Nephron progenitor cell (in vitro differentiated cells): ENCODE data around the gene STIM1.

Experiments
- DNase-seq: peaks from one replicate; pipeline ENCODE4 v3.0.0; 2021
- H3K27ac Mint-ChIP-seq: 2 replicates; pipeline ENCODE4 v1.8.0; 2021; ENCODE audit warnings: mild to moderate bottlenecking, moderate library complexity, mixed read lengths
- H3K27me3 Mint-ChIP-seq: 2 replicates; pipeline ENCODE4 v1.8.0; 2021; ENCODE audit warnings: mild to moderate bottlenecking, low read depth, mixed read lengths; ENCODE audit not compliant: poor library complexity
- H3K36me3 Mint-ChIP-seq: 2 replicates; pipeline ENCODE4 v1.8.0; 2021; ENCODE audit warnings: low read depth, mixed read lengths
- H3K4me1 Mint-ChIP-seq: 2 replicates; pipeline ENCODE4 v1.8.0; 2021; ENCODE audit warnings: mixed read lengths
- H3K4me3 Mint-ChIP-seq: 2 replicates; pipeline ENCODE4 v1.8.0; 2021; ENCODE audit warnings: mild to moderate bottlenecking, moderate library complexity, mixed read lengths
- H3K9me3 Mint-ChIP-seq: 2 replicates; pipeline ENCODE4 v1.8.0; 2021; ENCODE audit warnings: mild to moderate bottlenecking, moderate library complexity, mixed read lengths
- TF ChIP-seq, protein P1 (sequence below): fragments of 200-600 bp; sonication (generic); IDR thresholded peaks from 2 replicates; pipeline ENCODE4 v1.5.0; 2021; ENCODE audit warnings: antibody characterized with exemption

The STIM1 gene

DNA sequence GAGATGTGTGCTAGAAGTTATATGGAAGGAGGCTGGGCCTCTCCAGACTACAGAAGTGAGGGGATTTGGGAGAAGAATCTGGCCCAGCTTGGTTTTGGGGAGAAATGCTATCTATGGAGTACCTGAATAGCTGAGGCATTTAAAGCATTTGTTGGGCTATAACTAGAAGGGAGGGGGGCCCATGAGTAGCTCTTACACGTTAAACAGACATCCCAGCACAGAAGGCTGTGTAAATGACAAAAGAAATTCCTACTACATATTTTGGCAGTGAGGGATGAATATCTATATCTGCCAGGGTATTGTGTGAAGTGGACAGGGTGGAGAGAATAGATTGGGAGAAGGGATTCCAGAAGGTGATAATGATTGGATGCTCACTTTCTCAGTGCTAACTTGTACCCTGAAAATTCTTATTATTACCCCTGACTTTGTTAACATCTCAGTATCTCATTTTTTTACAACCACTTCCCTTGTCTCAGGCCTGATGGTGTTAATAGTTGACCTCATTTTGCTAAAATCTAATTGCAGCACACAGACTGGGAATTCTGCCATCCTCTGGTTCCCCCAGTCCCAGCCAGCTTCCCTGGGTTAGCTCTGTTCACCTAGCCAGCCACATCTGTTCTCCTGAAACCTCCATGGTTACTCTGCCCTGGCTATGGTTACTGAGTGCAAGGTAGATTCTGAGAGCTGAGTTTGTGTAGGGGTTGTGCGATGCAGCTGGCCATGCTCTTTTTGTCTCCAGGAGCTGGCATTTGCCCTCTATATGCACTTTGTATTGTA is 210.3 kb downstream of the STIM1 start:
- no peaks in the 10 kb centered on the region for H3K9me3 Mint-ChIP-seq
- H3K36me3 Mint-ChIP-seq: no peaks in the 10 kb centered on the region
- H3K27ac Mint-ChIP-seq: no peak overlapping the region
- DNase-seq: no peak
- TF ChIP-seq, protein P1, sequence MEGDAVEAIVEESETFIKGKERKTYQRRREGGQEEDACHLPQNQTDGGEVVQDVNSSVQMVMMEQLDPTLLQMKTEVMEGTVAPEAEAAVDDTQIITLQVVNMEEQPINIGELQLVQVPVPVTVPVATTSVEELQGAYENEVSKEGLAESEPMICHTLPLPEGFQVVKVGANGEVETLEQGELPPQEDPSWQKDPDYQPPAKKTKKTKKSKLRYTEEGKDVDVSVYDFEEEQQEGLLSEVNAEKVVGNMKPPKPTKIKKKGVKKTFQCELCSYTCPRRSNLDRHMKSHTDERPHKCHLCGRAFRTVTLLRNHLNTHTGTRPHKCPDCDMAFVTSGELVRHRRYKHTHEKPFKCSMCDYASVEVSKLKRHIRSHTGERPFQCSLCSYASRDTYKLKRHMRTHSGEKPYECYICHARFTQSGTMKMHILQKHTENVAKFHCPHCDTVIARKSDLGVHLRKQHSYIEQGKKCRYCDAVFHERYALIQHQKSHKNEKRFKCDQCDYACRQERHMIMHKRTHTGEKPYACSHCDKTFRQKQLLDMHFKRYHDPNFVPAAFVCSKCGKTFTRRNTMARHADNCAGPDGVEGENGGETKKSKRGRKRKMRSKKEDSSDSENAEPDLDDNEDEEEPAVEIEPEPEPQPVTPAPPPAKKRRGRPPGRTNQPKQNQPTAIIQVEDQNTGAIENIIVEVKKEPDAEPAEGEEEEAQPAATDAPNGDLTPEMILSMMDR: no peak
- H3K4me3 Mint-ChIP-seq: no peak overlapping the region
- no peaks in the 10 kb centered on the region for H3K4me1 Mint-ChIP-seq
- H3K27me3 Mint-ChIP-seq: no peaks in the 10 kb centered on the region

DNA sequence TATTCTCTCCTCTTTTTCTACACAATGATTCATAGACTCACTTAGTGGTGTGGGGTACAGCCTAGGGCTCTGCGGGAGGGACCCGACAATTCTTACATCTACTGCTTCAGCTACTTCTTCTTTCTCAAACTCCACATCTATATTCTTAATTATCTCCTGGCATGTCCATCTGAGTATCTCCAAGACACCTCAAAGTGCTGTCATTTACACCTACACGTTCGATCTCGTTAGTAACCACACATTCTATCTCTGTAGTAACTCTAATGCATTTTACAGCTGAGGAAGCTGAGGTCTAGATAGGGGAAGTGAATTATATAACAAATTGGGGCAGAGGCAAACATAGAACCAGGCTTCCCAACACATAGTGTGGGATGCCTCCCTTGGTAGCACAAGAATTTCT is 211.4 kb downstream of the STIM1 start:
- TF ChIP-seq, protein P1: no peak
- H3K9me3 Mint-ChIP-seq: no peaks in the 10 kb centered on the region
- H3K27me3 Mint-ChIP-seq: no peaks in the 10 kb centered on the region
- no peak for DNase-seq
- no peak overlapping the region for H3K4me3 Mint-ChIP-seq
- H3K27ac Mint-ChIP-seq: no peak overlapping the region
- H3K36me3 Mint-ChIP-seq: no peaks in the 10 kb centered on the region
- H3K4me1 Mint-ChIP-seq: no peaks in the 10 kb centered on the region

DNA sequence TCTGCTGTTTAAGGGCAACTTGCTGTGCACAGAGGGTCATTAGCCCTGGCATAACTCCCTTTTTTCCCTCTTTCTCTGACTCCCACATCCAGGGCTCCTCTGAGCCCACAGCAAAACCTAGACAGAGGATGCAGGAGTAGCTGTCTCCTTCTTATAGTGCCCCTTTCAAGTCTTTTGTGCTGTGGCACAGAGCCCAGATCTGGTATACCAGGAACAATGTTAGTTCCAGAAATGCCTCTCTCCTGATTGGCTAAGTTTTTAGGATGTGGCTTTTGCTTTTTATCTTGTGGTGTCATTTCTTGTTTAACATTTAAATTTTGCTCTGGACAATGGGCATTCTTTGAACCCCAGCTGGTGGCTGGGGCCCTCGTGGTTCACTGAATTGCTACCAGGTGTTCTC is 213.5 kb downstream of the STIM1 start:
- H3K27me3 Mint-ChIP-seq: peaks cover 11% of the 10 kb centered on the region
- no peak overlapping the region for H3K27ac Mint-ChIP-seq
- TF ChIP-seq, protein P1: no peak
- H3K4me3 Mint-ChIP-seq: no peak overlapping the region
- no peaks in the 10 kb centered on the region for H3K4me1 Mint-ChIP-seq
- H3K36me3 Mint-ChIP-seq: no peaks in the 10 kb centered on the region
- H3K9me3 Mint-ChIP-seq: no peaks in the 10 kb centered on the region
- DNase-seq: no peak

DNA sequence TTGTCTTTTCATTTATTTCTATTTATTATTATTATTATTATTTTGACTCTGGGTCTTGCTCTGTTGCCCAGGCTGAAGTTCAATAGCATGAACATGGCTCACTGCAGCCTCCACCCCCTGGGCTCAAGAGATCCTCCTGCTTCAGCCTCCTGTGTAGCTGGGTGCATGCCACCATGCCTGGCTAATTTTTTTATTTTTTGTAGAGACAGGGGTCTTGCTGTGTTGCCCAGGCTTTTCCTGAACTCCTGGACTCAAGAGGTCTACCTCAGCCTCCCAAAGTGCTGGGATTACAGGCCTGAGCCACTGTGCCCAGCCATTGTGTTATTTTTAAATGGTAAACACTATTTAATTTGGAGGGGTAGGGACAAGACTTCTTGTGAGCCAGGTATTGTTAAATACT is 215.9 kb downstream of the STIM1 start:
- TF ChIP-seq, protein P1: no peak
- Mint-ChIP-seq H3K4me3 (no peak overlapping the region), H3K9me3 (no peaks in the 10 kb centered on the region), H3K27me3 (peaks cover 11% of the 10 kb centered on the region), H3K4me1 (no peaks in the 10 kb centered on the region), H3K36me3 (no peaks in the 10 kb centered on the region), H3K27ac (no peak overlapping the region)
- DNase-seq: no peak

DNA sequence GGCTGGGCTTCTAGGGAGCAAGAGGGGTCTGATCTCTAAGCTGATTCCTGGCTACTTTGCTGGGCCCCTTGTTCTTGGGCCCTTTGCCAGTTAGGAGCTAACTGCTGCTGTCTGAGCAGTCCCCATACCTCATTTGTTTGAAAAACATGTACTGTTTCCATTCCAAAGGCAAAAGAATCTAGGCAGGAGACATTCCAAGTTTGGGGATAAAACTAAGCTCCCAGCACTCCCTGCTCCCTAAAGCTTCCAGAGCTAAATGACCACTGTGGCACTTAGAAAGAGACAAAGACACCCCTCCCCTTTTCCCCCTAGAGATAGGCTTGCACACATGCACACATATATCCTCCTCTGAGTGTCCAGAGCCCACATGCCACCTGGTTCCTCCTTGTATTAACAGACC is 216.4 kb downstream of the STIM1 start:
- no peaks in the 10 kb centered on the region for H3K36me3 Mint-ChIP-seq
- no peak overlapping the region for H3K27ac Mint-ChIP-seq
- no peak overlapping the region for H3K4me3 Mint-ChIP-seq
- H3K9me3 Mint-ChIP-seq: no peaks in the 10 kb centered on the region
- no peak for DNase-seq
- H3K27me3 Mint-ChIP-seq: peaks cover 11% of the 10 kb centered on the region
- TF ChIP-seq, protein P1: no peak
- H3K4me1 Mint-ChIP-seq: no peaks in the 10 kb centered on the region

DNA sequence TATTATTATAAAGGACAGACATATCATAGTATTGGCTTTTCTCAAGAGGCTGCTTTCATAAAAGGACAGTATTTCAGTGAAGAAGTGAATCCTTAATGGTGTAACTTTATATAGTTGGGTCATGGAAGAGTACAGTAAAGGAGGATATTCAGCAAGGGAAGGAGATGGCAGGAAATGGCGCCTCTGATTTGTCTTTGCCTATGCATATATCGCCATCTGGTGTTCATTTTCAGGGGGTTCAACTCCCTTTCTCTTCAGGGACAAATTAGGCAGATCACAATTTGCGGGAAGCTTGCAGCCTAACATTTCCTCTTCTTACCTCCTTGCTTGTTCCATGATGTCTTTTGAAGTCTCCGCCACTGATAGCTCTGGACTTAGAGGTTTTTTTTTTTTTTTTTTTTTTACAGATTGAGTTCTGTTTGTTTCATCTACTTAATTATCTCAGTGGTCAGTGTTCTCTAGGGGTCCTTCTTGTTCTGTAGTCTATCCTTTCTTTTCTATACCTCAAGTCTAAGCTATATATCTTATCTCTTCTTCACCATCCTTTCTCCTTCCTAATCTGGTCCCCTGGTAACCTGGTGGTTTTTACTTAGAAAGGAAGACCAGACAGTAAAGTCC is 217.3 kb downstream of the STIM1 start:
- peaks cover 11% of the 10 kb centered on the region for H3K27me3 Mint-ChIP-seq
- no peaks in the 10 kb centered on the region for H3K36me3 Mint-ChIP-seq
- no peak overlapping the region for H3K4me3 Mint-ChIP-seq
- TF ChIP-seq, protein P1: peak; percentile 78
- no peak overlapping the region for H3K27ac Mint-ChIP-seq
- H3K9me3 Mint-ChIP-seq: no peaks in the 10 kb centered on the region
- H3K4me1 Mint-ChIP-seq: no peaks in the 10 kb centered on the region
- peak; percentile 45 for DNase-seq
